ENCODE data around the gene CFAP58.

Gene CFAP58

DNA sequence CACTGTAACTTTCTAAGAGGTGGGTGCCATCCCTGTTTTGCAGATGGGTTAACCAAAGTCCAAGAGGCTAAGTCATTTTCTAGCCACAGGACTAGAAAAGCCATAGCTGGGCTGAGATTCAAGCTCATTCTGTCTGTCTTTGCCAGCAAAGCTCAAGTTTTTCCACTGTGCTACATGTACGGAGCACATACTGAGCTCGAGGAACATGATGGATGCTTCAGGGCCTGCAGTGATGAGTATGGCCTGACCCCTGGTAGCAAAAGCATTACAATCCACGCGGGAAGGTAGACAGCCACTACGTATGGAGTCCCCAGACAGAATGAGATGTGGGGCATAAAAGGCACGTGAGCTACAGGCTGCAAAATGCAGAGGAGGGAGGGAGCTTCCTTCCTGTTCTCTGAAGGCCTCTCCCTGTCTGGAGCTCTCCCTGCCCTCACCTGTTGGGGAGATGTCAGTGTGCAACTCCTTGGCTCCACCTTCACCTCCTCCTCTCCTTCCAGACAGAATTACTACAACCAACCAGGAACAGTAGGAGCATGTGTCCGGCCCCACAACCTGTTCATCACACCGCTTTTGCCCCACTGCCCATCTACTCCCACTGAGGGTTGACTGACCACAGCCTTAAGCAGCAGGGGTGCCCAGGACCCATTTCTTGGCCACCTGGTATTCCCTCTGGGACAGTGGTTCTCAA is 31.8 kb upstream of the CFAP58 start:
- DNase-seq (ENCODE audit: low spot score), result no peak

DNA sequence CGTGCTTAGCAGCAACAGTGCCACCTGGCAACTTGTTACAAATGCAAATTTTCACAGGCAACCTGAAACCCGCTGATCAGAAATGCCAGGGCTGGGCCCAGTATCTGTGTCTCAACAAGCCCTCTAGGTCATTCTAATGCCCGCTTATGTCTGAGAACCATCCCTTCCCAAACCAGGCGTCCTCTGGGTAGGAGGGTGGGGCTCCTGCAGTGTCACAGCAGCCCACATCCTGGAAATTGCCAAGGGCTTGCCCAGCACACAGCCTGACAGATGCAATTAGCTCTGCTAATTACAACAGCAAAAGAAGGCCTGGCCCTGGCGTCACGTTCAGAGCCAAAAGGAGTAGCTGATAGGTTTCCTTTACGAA is 31.2 kb upstream of the CFAP58 start:
- no peak for DNase-seq (ENCODE audit: low spot score)

DNA sequence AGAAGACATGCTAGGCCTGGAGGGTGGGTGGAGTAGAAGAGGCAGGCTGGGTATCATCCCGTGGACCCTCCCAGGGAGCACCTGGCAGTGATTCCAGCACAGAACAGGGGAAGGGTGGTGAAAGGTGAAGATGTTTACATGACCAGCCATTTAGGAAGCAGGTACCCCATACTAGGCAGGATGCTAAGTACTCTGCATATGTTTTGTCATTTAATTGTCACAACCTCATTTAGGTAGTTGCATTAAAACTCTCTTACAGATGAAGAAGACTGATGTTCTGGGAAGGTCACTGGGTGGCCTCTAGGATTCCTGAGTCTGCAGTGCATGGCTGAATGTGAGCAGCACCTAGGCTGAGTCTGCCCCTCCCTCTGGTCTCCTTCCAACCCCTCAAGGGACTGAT is 30.5 kb upstream of the CFAP58 start:
- DNase-seq (ENCODE audit: low spot score), result no peak

DNA sequence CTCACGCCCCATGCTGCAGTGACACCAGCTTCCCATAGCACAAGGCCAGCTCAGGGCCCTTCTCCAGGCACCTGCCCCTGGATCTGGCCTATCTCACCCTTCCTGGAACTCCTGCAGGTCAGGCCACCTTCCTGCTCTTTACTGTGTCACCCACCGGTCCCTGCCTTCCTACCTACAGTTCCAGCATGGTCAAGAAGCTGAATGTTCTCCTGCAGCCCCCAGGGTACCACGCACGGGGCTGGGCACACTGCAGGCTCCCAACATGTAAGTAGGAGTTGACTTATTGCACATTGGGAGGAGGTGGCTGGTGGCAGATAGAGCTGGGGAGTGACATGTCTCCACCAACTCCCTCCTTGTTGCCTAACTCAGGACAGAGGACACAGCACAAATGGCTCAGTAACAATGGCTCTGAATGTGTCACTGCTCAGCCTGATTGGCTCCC is 29.9 kb upstream of the CFAP58 start:
- no peak for DNase-seq (ENCODE audit: low spot score)

DNA sequence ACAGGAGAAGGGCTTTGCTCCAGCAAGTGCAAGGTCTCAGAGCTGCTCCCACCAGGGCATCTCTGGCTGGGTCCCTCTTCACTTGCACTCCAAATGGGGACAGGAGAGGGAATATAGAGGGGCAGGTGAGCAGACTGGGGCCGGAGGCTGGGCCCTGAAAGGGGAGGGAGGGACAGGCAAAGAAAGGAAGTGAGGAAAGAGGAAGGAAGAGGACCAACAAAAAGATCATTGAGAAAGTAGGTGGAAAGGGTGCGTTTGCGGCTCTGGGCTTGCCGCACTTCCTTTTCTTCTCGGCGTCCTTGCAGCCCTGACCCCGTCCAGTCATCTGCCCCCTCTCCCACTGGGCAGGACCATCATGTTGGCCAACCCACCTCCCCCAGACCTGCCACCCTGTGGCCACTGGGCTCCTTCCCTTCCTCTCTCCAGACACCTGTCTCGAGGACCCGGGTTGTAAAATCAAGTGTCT is 29.4 kb upstream of the CFAP58 start:
- DNase-seq (ENCODE audit: low spot score), result no peak

DNA sequence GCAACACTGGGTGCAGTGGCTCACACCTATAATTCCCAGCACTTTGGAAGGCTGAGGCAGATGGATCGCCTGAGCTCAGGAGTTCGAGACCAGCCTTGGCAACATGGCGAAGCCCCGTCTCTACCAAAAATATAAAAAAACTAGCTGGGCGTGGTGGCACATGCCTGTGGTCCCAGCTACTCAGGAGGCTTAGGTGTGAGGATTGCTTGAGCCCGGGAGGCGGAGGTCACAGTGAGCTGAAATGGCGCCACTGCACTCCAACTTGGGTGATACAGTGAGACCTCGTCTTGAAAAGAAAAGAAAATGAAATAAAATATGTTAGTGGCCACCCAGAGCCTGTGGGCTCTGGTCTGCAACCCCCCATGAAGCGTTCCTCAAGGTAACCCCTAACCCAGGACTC is 28.7 kb upstream of the CFAP58 start:
- DNase-seq (ENCODE audit: low spot score), result no peak

DNA sequence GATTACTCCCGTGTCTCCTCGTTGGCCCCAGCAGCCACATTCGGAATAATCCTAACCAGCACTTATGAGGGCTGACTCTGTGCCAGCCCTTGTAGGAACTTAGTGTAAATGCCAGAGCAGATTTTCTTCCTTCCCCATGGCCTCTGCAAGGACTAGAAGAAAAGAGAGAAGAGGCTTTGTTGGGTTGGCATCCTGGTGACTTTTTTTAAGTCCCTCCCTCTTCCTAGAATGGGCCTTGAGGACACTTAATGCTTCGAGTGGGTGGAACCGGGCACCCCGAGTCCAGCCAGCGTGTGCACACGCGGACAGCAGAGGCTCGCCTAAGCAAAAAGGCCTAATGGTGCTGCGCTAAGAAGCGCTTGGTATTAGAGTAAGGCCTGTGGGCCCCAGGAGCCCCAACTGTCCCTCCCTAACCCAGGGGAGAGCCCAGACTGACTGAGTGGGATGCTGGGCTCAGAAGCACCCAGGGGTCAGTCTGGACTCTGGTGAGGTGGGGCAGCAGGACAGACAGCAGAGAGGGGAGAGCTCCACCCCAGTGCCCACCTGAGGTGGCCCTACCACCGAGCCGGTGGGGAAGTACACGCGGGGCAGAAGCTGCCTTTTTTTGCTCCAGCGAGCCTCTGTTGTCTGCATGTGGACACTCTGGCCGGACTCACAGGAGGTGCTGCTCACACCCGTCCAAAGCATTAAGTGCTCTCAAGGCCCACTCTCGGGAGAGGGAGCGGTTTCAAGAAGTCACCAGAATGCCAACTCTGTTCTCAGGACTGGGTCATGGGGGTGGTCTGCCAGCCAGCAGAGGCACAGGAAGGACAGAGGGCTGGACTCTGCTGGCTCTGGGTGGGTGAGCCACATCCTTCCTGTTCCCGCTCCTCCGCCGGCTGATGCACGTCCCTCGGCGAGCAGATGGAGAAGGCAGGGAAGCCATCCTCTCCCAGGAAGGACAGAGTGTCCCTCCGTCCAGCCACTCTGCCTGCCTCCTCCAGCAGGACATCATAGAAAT is 27.9 kb upstream of the CFAP58 start:
- no peak for DNase-seq (ENCODE audit: low spot score)

DNA sequence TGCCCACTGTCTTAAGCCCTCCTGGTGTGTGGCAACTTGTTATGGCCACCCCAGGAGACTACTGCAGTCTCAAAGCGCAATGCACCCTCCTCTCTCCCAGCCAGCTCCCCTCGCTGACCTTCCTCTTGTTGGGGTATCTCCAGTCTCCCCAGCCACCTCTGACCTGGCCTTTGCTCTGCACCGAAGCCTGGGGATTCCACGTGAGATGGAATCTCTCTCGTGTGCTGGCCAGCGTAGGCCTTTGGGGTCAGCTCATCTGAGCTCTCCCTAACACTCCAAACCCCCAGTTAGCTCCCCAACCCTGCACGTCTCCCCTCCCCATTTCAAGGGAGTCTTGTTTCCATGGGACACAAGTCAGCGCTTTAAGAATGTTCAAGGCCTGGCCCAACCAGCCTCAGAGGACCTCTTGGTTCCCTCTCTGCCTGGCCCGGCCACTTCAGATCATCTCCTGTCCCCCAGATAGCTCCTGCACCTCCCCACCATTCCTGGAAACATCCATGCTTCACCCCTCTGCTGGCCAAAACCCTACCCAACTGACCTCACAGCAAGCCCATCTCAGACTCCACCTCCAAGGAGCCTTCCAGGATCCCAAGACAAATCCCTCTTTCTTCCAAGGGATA is 26.5 kb upstream of the CFAP58 start:
- DNase-seq (ENCODE audit: low spot score), result no peak

DNA sequence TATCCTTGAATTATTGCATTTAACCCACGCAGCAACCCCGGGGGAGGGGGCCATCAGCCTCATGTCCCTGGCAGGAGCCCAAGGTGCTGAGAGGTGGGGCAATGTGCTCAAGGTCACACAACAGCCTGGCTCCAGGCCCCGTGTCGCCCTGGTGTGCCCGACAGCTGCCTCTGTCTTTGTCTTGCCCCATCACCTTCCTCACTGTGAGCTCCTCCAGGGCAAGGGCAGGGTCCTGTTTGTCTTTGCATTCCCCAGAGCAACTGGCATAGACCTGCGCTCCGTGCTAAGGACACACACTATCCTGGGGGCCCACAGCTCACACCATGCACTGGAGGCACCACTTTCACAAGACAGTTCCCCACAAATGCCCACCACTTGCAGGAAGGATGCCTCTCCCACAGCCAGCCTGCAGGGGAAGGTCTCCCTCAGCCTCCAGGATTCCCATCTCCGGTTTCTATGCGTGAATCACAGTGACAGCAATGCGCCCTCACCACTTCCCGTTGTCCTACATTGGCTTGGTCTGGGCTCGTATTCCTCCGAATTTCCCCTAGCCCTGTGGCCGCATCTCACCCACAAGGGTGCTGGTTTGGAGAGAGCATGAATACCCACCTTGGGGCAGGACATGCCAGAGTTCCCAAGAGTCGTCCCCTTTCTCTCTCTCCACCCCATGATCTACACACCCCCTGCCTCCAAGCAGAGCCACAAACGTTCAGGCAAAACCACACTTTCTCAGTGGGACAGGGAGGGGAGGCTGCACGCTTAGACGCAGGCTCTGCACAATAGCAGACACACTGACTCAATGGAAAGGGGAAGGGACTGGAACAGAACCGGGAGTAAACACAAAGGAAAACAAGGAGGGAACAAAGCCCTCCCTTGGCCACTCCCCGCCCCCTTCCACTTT is 25.6 kb upstream of the CFAP58 start:
- peak; percentile 67 for DNase-seq (ENCODE audit: low spot score)

DNA sequence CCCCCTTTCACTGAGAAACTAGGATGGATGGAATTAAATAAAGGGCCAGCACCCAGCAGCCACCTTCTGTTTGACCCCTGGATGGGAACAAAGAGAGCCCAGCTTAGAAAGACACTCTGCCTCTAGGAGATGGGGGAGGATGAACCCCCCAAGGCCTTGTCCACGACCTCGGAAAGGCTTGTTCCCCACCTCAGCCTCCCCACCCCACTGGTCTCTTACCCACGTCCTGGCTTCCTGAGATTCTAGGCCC is 25.1 kb upstream of the CFAP58 start:
- no peak for DNase-seq (ENCODE audit: low spot score)

DNA sequence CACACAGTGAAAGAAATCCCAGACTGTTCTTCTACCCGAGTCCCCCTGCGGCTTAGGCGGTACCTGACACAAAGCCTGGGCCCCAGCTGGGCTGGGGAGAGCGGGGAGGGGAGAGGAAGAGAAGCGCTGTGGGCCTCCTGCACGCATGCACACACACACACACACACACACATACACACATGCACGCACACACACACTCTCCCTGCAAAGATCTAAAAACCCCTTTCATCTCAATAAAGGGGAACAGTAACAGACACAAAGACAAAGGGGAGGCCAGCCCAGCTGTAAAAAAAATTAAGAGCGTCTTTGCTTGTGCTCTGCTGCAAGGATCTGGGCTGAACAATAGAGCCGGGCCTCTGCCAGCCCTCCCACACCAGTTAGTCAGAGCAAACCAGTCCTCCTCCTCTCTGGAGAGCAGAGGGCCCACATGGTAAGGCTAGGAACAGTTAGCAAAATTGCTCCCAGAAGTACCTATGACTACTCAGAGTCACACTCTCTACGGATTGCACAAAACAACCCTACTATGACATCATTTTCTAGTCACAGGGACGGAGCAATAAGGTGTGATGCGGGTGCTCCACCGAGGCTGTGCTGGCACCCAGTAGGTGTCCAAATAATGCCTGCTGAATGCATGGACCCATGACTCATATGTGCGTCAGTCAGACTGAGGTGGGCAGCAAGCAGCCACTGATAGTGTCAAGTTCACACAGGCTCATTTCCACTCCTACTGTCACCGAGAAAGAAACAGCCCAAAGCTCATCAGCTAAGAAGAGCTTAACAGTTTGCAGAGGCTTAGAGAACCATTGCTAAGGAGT is 24.5 kb upstream of the CFAP58 start:
- DNase-seq (ENCODE audit: low spot score), result peak; percentile 81

DNA sequence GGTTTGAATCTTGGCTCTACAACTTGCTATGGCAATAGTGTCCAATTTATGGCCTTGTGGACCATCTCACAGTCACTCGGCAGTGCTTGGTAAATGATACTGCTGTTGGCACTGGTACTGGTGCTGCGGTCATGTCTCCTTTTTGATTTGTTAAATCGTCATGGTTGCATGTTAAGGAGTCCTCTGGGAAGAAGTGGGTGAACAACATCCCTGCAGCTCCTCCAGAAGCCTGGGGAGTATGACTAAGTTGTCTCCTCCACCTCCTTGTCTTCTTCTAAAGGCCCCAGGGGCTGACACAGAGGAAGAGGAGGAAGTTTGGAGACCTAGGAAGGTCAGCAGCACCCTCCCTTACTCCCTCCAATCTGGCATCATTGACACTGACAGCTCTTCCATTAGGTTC is 23.9 kb upstream of the CFAP58 start:
- peak; percentile 73 for DNase-seq (ENCODE audit: low spot score)

DNA sequence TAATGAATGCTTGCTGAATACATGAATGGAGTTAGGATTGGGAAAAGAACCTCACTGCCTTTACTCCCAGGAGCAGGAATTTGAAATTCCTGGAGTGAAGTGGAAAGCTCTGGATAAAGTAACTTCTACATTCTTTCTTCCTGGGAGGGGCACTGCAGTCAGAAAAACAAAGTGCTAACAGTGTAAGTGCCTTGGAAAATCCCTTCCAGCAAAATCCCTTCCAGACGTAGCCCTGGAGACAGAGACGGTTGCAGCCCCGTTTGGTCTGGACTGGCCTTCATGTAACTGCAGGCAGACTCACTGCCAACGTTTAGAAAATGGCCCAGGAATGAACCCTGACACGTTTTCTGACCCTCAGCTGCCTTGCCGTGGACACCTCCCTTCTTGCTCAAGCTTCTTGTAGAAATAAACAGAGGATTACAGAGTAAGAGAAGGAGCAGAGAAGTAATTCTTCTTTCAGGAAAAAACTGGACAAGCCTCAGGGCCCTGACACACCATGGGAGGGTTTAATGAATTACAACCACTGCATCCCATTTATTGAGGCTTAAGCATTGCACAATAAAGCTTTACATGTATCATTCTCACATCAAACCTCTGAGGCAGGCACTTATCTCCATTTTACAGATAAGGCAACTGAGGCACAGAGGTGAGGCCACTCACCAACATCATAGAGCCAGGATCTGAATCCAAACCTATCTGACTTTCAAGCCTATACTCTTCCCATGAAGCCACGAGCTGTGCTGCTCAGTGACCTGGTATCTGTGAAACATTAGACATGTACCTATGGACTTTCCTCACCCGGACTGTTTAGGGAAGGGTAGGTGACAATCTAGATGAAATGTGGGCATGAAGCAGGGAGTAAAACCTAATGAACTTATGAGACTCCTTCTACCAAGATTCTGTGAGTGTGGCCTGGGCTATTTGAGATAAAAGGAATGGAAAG is 23.2 kb upstream of the CFAP58 start:
- DNase-seq (ENCODE audit: low spot score), result peak; percentile 71

DNA sequence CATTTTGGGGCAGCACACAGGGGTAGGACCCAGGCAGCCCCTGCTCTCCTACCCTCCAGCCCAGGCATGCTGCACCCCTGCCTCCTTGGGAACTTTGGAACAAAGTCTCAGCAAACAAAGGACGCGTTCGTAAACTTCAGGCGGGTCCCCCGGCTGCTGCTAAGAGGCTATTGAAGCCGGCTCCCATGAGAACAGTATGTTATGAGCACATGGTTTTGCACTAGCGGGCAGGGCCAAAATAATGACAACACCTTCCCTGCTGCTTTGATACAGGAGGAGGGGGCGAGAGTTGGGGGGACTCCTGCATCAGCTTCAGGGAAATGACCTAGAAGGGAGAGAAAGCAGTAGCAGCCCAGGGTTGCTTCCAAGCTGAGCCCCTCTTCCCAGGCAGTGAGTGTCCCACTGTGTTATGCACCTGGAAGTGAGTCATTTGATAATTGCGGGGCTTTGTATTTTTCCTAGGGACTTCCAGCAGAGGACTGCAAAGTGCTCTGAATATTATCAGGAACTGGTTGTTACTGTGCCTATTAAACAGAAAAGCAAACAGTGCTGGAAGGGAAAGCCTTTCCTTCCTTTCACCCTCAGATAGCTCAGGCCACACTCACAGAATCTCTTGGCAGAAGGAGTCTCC is 22.3 kb upstream of the CFAP58 start:
- DNase-seq (ENCODE audit: low spot score), result no peak

DNA sequence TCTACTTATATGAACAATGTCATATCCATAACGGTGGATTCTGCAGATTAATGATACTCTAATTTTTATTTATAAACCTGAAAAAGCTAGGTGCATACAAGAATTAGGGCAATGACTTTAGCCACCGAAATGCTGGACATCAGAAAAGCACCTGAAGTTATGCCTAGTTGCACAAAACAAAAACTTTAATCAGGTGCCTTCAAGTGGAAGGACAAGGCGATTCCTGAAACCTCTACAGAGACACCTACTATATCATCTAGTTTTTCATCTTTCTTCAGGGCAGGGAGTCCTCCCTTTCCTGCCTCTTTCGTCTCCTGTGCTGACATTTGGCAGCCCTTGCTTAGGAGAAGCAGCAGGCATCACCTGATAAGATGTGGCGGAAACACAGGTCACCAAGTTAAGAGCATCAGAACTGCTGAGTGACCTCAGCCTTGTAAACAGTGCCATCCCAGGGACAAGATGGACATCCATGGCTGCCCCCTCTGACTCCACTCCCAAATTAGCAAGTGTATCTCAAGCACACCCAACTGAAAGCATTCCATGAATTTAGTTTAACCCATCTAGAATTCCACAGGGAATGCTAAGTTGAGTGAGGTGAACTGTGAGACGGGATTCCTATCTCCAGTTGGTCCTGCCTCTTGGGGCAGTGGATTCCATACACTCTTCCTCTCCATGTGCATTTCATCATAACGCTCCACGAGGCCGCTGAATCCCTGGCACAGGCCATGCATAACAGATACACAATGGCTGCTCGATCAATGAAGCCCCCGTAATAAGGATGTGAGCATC is 21.2 kb upstream of the CFAP58 start:
- no peak for DNase-seq (ENCODE audit: low spot score)

DNA sequence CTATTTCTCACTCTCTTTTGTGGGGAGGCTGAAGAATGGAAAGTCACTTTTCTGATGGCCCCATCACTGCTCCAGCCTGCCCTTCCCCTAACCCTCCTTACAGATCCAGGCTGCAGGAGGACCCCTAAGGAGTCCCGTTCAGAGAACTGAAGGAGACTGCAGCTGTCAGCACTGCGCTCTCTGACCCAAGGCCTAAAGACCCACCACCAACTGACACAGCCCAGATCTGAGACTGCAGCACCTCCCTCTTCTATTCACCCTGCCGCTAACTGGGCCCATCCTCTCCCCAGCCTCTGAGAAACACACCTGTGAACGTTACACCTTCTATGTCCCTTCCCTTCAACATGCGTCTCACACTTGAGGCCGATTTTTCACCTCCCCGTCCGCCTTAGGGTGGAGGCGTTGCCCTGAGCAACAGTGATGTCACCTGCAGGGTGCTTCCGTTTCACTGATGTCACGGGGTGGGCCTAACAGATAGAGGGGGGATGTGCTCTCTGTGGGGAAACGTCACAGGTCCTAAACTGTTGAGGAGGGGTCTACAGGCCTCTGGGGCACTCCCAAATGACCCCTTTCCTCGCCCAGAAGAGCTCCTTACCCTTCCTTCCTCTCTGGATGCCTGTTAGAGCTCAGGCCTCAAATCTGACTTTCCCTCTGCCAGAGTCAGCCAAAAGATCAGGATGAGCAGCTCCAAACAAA is 20.5 kb upstream of the CFAP58 start:
- DNase-seq (ENCODE audit: low spot score), result no peak

DNA sequence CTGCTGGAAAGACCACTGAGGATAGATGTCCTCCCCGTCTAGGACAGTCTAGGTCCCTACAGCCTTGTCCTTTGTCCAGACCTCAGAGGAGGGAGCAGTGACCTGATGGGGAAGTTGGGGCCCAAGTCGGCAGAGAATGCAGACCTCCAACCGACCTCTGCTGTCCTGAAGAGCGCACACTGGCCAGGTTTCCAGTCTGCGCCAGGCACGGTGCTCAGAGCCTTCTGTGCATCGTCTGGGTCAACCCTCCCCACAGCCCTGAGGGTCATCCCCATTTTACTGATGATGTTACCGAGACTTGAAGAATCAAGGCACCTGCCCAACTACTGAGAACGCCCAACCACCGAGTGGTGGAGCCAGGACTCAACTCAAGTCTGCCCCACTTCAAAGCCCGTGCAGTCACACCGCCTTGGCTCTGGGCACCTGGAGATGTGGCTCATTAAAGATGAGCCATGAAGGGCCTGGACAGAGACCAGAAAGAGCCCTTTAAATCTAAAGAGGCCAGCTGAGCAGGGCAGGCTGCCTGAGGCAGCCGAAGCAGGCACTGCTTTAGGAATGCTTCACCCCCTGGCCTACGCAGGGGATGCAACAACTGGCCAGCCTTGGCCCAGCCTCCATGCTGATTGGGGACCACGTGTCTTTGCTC is 19.8 kb upstream of the CFAP58 start:
- DNase-seq (ENCODE audit: low spot score), result no peak

DNA sequence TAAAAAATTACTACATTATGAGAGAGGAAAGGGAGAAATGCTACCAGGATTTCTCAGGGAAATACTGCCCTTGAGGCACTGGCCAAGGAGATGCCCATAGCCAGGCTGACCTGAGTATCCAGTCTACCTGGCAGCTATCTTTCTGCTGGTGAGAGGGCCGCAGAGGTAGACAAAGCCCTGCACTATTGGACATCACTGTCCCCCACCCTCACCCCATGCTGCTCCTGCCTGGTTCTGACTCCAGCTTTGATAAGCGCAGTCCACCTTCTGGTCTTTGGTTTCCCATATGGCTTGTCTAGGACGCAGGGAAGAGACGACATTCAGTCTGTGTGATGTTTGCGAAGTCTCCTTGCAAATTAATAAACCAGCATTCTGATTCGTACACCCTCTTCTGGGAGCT is 19.1 kb upstream of the CFAP58 start:
- DNase-seq (ENCODE audit: low spot score), result no peak
